HEK293 (cell line): Measurements from ENCODE around the gene EML1.
A peak's percentile ranks its signal among the peaks of the same experiment; 100 is the strongest.

Source experiments
- GFI1B ChIP-seq: fragments of 450-650 bp; formaldehyde crosslinking; IDR thresholded peaks from 2 replicates; pipeline ENCODE4 v1.5.1; 2016; ENCODE audit warnings: missing biosample characterization, missing genetic modification characterization
- GLIS2 ChIP-seq: fragments of 450-650 bp; formaldehyde crosslinking; IDR thresholded peaks from 2 replicates; pipeline ENCODE4 v1.5.1; 2016; ENCODE audit warnings: missing biosample characterization, missing genetic modification characterization
- KLF1 ChIP-seq: fragments of 450-650 bp; formaldehyde crosslinking; IDR thresholded peaks from 2 replicates; pipeline ENCODE4 v1.5.1; 2016; ENCODE audit warnings: missing biosample characterization, missing genetic modification characterization
- KLF7 ChIP-seq: fragments of 450-650 bp; formaldehyde crosslinking; IDR thresholded peaks from 2 replicates; pipeline ENCODE4 v1.5.1; 2016; ENCODE audit warnings: missing biosample characterization, missing genetic modification characterization, borderline replicate concordance
- SCRT1 ChIP-seq: fragments of 450-650 bp; formaldehyde crosslinking; IDR thresholded peaks from 2 replicates; pipeline ENCODE4 v1.5.1; 2016; ENCODE audit warnings: missing biosample characterization, missing genetic modification characterization, borderline replicate concordance
- SP7 ChIP-seq: fragments of 450-650 bp; formaldehyde crosslinking; IDR thresholded peaks from 2 replicates; pipeline ENCODE4 v1.5.1; 2016; ENCODE audit warnings: missing biosample characterization, missing genetic modification characterization
- YY1 ChIP-seq: fragments of 450-650 bp; formaldehyde crosslinking; IDR thresholded peaks from 2 replicates; pipeline ENCODE4 v1.5.1; 2018; ENCODE audit warnings: missing biosample characterization, missing genetic modification characterization
- ZBTB1 ChIP-seq: fragments of 450-650 bp; formaldehyde crosslinking; IDR thresholded peaks from 2 replicates; pipeline ENCODE4 v1.5.1; 2016; ENCODE audit warnings: missing biosample characterization, missing genetic modification characterization
- ZFP69B ChIP-seq: fragments of 450-650 bp; formaldehyde crosslinking; IDR thresholded peaks from 2 replicates; pipeline ENCODE4 v1.5.1; 2016; ENCODE audit warnings: missing biosample characterization, missing genetic modification characterization
- ZNF211 ChIP-seq: fragments of 450-650 bp; formaldehyde crosslinking; IDR thresholded peaks from 2 replicates; pipeline ENCODE4 v1.5.1; 2016; ENCODE audit warnings: low read depth, missing biosample characterization, missing genetic modification characterization
- ZNF274 ChIP-seq, 2 experiments: fragments of 200-500 bp in 1 of 2; fragments of 450-650 bp in 1 of 2; sonication (Bioruptor generic) in 1 of 2; formaldehyde crosslinking in 1 of 2; IDR thresholded peaks; 2 replicates each; pipeline versions ENCODE4 v1.5.1 to v1.6.1; 2014 to 2016; ENCODE audit warnings: borderline replicate concordance in 1 of 2, inconsistent platforms in 1 of 2, low read length in 1 of 2, missing biosample characterization in 1 of 2, missing genetic modification characterization in 1 of 2
- ZNF324 ChIP-seq: fragments of 450-650 bp; formaldehyde crosslinking; IDR thresholded peaks from 2 replicates; pipeline ENCODE4 v1.5.1; 2016; ENCODE audit warnings: missing biosample characterization, missing genetic modification characterization
- ZNF335 ChIP-seq: fragments of 450-650 bp; formaldehyde crosslinking; conservative IDR thresholded peaks from 2 replicates; pipeline ENCODE4 v1.5.1; 2016; ENCODE audit warnings: missing biosample characterization, missing genetic modification characterization
- ZNF354C ChIP-seq: fragments of 450-650 bp; formaldehyde crosslinking; IDR thresholded peaks from 2 replicates; pipeline ENCODE4 v1.5.1; 2016; ENCODE audit warnings: missing biosample characterization, missing genetic modification characterization, low read depth, borderline replicate concordance
- ZNF391 ChIP-seq: fragments of 450-650 bp; formaldehyde crosslinking; IDR thresholded peaks from 2 replicates; pipeline ENCODE4 v1.5.1; 2016; ENCODE audit warnings: low read depth, missing biosample characterization, missing genetic modification characterization, borderline replicate concordance
- ZNF571 ChIP-seq: fragments of 450-650 bp; formaldehyde crosslinking; IDR thresholded peaks from 2 replicates; pipeline ENCODE4 v1.5.0; 2017; ENCODE audit warnings: missing biosample characterization, missing genetic modification characterization
- ZNF660 ChIP-seq: fragments of 450-650 bp; IDR thresholded peaks from 2 replicates; pipeline ENCODE4 v1.5.1; 2018; ENCODE audit warnings: missing biosample characterization, mild to moderate bottlenecking, missing genetic modification characterization
- ZNF664 ChIP-seq: fragments of 450-650 bp; formaldehyde crosslinking; IDR thresholded peaks from 2 replicates; pipeline ENCODE4 v1.5.1; 2016; ENCODE audit warnings: missing biosample characterization, missing genetic modification characterization
- ZNF677 ChIP-seq: fragments of 450-650 bp; IDR thresholded peaks from 2 replicates; pipeline ENCODE4 v1.5.0; 2018; ENCODE audit warnings: missing biosample characterization, mild to moderate bottlenecking, missing genetic modification characterization, moderate library complexity
- ZNF776 ChIP-seq: fragments of 450-650 bp; formaldehyde crosslinking; IDR thresholded peaks from 2 replicates; pipeline ENCODE4 v1.5.0; 2017; ENCODE audit warnings: missing biosample characterization, missing genetic modification characterization, borderline replicate concordance
- ZNF843 ChIP-seq: fragments of 450-650 bp; formaldehyde crosslinking; IDR thresholded peaks from 2 replicates; pipeline ENCODE4 v1.5.1; 2016; ENCODE audit warnings: missing biosample characterization, missing genetic modification characterization
- TF ChIP-seq, protein P1 (sequence below): sonication (generic); formaldehyde crosslinking; IDR thresholded peaks from 2 replicates; pipeline ENCODE4 v1.8.1; 2022; ENCODE audit warnings: mild to moderate bottlenecking, moderate library complexity, missing genetic modification reagents
- TF ChIP-seq, protein P2 (sequence below): fragments of 450-650 bp; formaldehyde crosslinking; optimal IDR thresholded peaks from 2 replicates; pipeline ENCODE3; 2016; ENCODE audit warnings: missing biosample characterization, mild to moderate bottlenecking, missing genetic modification characterization
- TF ChIP-seq, protein P3 (sequence below): fragments of 450-650 bp; formaldehyde crosslinking; IDR thresholded peaks from 2 replicates; pipeline ENCODE4 v1.5.1; 2016; ENCODE audit warnings: missing biosample characterization, missing genetic modification characterization
- TF ChIP-seq, protein P4 (sequence below): fragments of 450-650 bp; formaldehyde crosslinking; IDR thresholded peaks from 2 replicates; pipeline ENCODE4 v1.5.1; 2016; ENCODE audit warnings: missing biosample characterization, missing genetic modification characterization
- TF ChIP-seq, protein P5 (sequence below): fragments of 450-650 bp; formaldehyde crosslinking; IDR thresholded peaks from 2 replicates; pipeline ENCODE4 v1.5.1; 2016; ENCODE audit warnings: missing biosample characterization, missing genetic modification characterization
- TF ChIP-seq, protein P6 (sequence below): fragments of 450-650 bp; formaldehyde crosslinking; IDR thresholded peaks from 2 replicates; pipeline ENCODE4 v1.5.1; 2016; ENCODE audit warnings: missing biosample characterization, missing genetic modification characterization

EML1 gene

DNA sequence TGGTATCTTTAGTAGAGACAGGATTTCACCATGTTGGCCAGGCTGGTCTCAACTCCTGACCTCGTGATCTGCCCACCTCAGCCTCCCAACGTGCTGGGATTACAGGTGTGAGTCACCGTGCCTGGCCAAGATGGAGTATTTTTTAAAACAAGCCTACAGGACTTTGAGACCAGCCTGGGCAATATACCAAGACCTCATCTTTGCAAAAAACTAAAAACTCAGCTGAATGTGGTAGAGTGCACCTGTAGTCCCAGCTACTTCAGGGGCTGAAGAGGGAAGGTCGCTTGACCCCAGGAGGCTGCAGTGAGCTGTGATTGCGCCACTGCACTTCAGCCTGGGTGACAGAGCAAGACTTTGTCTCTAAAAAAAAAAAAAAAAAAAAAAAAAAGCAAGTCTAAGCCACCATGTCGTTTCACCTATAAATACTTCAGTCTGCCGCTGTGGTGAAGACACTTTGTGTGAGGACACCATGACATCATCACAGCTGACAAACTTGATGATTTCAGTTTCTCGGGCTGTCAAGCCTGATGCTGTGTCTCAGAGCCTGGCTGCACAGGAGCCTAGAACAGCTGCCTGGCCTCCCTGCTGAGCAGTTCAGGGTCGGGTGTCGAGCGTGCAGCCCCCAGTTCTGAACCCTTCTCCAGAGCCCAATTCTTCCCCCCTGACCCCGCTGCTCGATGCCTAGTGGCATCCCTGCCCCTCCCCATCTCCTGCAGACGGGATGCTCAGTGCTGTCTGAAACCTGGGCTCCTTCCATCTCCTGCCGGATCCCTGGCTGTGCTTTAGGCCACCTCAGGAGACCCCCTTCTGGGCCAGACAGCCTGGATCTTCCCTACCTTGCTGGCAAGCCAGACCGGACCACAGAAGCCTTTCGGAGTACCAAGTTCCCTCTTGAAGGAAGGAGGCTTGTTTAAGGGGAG is 152.8 kb downstream of the EML1 start (continued):
- TF ChIP-seq, protein P1, sequence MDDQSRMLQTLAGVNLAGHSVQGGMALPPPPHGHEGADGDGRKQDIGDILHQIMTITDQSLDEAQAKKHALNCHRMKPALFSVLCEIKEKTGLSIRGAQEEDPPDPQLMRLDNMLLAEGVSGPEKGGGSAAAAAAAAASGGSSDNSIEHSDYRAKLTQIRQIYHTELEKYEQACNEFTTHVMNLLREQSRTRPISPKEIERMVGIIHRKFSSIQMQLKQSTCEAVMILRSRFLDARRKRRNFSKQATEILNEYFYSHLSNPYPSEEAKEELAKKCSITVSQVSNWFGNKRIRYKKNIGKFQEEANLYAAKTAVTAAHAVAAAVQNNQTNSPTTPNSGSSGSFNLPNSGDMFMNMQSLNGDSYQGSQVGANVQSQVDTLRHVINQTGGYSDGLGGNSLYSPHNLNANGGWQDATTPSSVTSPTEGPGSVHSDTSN (CRISPR knock-in tag) = no peak
- no peak for TF ChIP-seq ZNF211 (tag by site-specific recombination)
- TF ChIP-seq ZNF354C (tag by site-specific recombination) = no peak
- TF ChIP-seq, protein P2, sequence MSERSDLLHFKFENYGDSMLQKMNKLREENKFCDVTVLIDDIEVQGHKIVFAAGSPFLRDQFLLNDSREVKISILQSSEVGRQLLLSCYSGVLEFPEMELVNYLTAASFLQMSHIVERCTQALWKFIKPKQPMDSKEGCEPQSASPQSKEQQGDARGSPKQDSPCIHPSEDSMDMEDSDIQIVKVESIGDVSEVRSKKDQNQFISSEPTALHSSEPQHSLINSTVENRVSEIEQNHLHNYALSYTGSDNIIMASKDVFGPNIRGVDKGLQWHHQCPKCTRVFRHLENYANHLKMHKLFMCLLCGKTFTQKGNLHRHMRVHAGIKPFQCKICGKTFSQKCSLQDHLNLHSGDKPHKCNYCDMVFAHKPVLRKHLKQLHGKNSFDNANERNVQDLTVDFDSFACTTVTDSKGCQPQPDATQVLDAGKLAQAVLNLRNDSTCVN (tag by site-specific recombination) = no peak
- no peak for TF ChIP-seq KLF7 (tag by site-specific recombination)
- TF ChIP-seq ZBTB1 (tag by site-specific recombination) = no peak
- no peak for TF ChIP-seq ZNF571 (tag by site-specific recombination)
- TF ChIP-seq ZNF660 (tag by site-specific recombination) = no peak
- TF ChIP-seq ZNF274 (IDR thresholded peaks at IDR 0.05; ENCODE audit: low read length) = no peak
- TF ChIP-seq ZNF274 (tag by site-specific recombination; IDR thresholded peaks at IDR 0.05; ENCODE audit: borderline replicate concordance) = no peak
- no peak for TF ChIP-seq YY1 (tag by site-specific recombination)
- no peak for TF ChIP-seq KLF1 (tag by site-specific recombination)
- TF ChIP-seq, protein P3, sequence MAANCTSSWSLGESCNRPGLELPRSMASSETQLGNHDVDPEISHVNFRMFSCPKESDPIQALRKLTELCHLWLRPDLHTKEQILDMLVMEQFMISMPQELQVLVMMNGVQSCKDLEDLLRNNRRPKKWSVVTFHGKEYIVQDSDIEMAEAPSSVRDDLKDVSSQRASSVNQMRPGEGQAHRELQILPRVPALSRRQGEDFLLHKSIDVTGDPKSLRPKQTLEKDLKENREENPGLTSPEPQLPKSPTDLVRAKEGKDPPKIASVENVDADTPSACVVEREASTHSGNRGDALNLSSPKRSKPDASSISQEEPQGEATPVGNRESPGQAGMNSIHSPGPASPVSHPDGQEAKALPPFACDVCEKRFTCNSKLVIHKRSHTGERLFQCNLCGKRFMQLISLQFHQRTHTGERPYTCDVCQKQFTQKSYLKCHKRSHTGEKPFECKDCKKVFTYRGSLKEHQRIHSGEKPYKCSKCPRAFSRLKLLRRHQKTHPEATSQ (tag by site-specific recombination) = peak; percentile 51; the same call in 1 of the 2 replicates
- TF ChIP-seq, protein P4, sequence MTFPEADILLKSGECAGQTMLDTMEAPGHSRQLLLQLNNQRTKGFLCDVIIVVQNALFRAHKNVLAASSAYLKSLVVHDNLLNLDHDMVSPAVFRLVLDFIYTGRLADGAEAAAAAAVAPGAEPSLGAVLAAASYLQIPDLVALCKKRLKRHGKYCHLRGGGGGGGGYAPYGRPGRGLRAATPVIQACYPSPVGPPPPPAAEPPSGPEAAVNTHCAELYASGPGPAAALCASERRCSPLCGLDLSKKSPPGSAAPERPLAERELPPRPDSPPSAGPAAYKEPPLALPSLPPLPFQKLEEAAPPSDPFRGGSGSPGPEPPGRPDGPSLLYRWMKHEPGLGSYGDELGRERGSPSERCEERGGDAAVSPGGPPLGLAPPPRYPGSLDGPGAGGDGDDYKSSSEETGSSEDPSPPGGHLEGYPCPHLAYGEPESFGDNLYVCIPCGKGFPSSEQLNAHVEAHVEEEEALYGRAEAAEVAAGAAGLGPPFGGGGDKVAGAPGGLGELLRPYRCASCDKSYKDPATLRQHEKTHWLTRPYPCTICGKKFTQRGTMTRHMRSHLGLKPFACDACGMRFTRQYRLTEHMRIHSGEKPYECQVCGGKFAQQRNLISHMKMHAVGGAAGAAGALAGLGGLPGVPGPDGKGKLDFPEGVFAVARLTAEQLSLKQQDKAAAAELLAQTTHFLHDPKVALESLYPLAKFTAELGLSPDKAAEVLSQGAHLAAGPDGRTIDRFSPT = no peak
- no peak for TF ChIP-seq ZNF677 (tag by site-specific recombination)
- TF ChIP-seq, protein P5, sequence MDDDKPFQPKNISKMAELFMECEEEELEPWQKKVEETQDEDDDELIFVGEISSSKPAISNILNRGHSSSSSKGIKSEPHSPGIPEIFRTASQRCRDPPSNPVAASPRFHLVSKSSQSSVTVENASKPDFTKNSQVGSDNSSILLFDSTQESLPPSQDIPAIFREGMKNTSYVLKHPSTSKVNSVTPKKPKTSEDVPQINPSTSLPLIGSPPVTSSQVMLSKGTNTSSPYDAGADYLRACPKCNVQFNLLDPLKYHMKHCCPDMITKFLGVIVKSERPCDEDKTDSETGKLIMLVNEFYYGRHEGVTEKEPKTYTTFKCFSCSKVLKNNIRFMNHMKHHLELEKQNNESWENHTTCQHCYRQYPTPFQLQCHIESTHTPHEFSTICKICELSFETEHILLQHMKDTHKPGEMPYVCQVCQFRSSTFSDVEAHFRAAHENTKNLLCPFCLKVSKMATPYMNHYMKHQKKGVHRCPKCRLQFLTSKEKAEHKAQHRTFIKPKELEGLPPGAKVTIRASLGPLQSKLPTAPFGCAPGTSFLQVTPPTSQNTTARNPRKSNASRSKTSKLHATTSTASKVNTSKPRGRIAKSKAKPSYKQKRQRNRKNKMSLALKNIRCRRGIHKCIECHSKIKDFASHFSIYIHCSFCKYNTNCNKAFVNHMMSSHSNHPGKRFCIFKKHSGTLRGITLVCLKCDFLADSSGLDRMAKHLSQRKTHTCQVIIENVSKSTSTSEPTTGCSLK (tag by site-specific recombination) = no peak
- TF ChIP-seq ZFP69B (tag by site-specific recombination) = 0 out of 2 replicates have a peak, but pooled peaks have one; percentile 26
- TF ChIP-seq ZNF776 = no peak
- no peak for TF ChIP-seq ZNF335 (tag by site-specific recombination)
- 0 out of 2 replicates have a peak, but pooled peaks have one; percentile 32 for TF ChIP-seq SCRT1
- TF ChIP-seq, protein P6, sequence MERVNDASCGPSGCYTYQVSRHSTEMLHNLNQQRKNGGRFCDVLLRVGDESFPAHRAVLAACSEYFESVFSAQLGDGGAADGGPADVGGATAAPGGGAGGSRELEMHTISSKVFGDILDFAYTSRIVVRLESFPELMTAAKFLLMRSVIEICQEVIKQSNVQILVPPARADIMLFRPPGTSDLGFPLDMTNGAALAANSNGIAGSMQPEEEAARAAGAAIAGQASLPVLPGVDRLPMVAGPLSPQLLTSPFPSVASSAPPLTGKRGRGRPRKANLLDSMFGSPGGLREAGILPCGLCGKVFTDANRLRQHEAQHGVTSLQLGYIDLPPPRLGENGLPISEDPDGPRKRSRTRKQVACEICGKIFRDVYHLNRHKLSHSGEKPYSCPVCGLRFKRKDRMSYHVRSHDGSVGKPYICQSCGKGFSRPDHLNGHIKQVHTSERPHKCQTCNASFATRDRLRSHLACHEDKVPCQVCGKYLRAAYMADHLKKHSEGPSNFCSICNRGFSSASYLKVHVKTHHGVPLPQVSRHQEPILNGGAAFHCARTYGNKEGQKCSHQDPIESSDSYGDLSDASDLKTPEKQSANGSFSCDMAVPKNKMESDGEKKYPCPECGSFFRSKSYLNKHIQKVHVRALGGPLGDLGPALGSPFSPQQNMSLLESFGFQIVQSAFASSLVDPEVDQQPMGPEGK = peak; percentile 47
- no peak for TF ChIP-seq ZNF843
- no peak for TF ChIP-seq ZNF391
- TF ChIP-seq SP7 (tag by site-specific recombination) = peak; percentile 56
- no peak for TF ChIP-seq GFI1B
- peak; percentile 78 for TF ChIP-seq GLIS2 (tag by site-specific recombination)
- TF ChIP-seq ZNF324 (tag by site-specific recombination) = no peak
- no peak for TF ChIP-seq ZNF664 (tag by site-specific recombination)
